HCT116 (cell line): ENCODE results near the gene SLC38A3. TPM values are rescaled to one million over a fixed set of nuclear protein-coding genes. Genes with fewer than 3 reads are reported as not detected.
A peak's percentile ranks its signal among the peaks of the same experiment; 100 is the strongest.

Source experiments
- ATAC-seq: fragments of 200-7000 bp; cut with Tn5 transposase; 2 replicates; pipeline ENCODE4 v1.9.1; 2020; ENCODE audit warnings: mild to moderate bottlenecking, moderate library complexity
- BruUV-seq: library from RNA; stranded (reverse); fragments of 400-500 nt; replicated peaks from 2 replicates; lab custom pipeline; 2021; lab: Mats Ljungman, UMichigan
- CTCF ChIA-PET: fragments of 300-600 bp; sonication (Branson Sonifier 250); formaldehyde crosslinking; loops from one replicate; lab custom pipeline; 2021; ENCODE audit warnings: antibody characterized with exemption; lab: Charles Lee
- POLR2A ChIA-PET: fragments of 300-600, 350-600 bp; sonication (Branson Sonifier 250); formaldehyde crosslinking; loops from one replicate; lab custom pipeline; 2021; ENCODE audit warnings: antibody characterized with exemption; lab: Charles Lee
- RAD21 ChIA-PET, 2 experiments: fragments of 300-600 bp; sonication (Branson Sonifier 250); formaldehyde crosslinking; loops; one replicate each; lab custom pipeline; 2023; ENCODE audit warnings: low total read pairs in 2 of 2; ENCODE audit not compliant: uncharacterized antibody in 2 of 2, unreplicated experiment in 2 of 2, low non-redundant PET in 1 of 2; lab: Charles Lee
- DNase-seq: peaks from one replicate; pipeline ENCODE4 v3.0.0-alpha.2; 2010; ENCODE audit warnings: low read depth, low spot score
- H2AFZ ChIP-seq: fragments of 200-600 bp; shearing (Covaris generic), sonication (generic); 2 replicates; pipeline ENCODE4 v1.6.1; 2017; ENCODE audit warnings: low read depth, mixed run types, mixed read lengths, antibody characterized with exemption, low read length; ENCODE audit not compliant: poor library complexity, severe bottlenecking
- H3K27ac ChIP-seq: 2 replicates; pipeline ENCODE4 v1.5.1; 2012; ENCODE audit warnings: low read depth, low read length
- H3K27me3 ChIP-seq: fragments of 200-600 bp; sonication (generic); 2 replicates; pipeline ENCODE4 v1.6.1; 2016; ENCODE audit warnings: mixed run types, low read length, mixed read lengths; ENCODE audit not compliant: insufficient read depth
- H3K36me3 ChIP-seq, 2 experiments: fragments of 200-500 bp in 1 of 2; fragments of 200-600 bp in 1 of 2; sonication (Bioruptor generic) in 1 of 2; sonication (generic) in 1 of 2; 2 replicates each; pipeline versions ENCODE4 v1.5.1 to v1.6.1; 2014 to 2016; ENCODE audit warnings: low read length in 2 of 2, inconsistent platforms in 1 of 2, mixed read lengths in 1 of 2, mixed run types in 1 of 2; ENCODE audit not compliant: insufficient read depth in 2 of 2, control insufficient read depth in 1 of 2
- H3K4me1 ChIP-seq, 2 experiments: fragments of 200-600 bp in 1 of 2; sonication (generic) in 1 of 2; 2 replicates each; pipeline versions ENCODE4 v1.5.1 to v1.6.1; 2012 to 2017; ENCODE audit warnings: low read length in 2 of 2, inconsistent platforms in 1 of 2, mild to moderate bottlenecking in 1 of 2, mixed read lengths in 1 of 2, mixed run types in 1 of 2, moderate library complexity in 1 of 2; ENCODE audit not compliant: insufficient read depth in 2 of 2, control insufficient read depth in 1 of 2
- H3K4me2 ChIP-seq: fragments of 200-600 bp; sonication (generic); 2 replicates; pipeline ENCODE4 v1.6.1; 2017; ENCODE audit warnings: mixed run types, low read length, mixed read lengths
- H3K4me3 ChIP-seq, 2 experiments: fragments of 200-600 bp in 1 of 2; sonication (generic) in 1 of 2; replicated peaks in 1 of 2; 2 replicates each; pipeline ENCODE4 v1.5.1; 2011 to 2016; ENCODE audit warnings: low read length in 2 of 2, control low read depth in 1 of 2, low read depth in 1 of 2, mild to moderate bottlenecking in 1 of 2, mixed read lengths in 1 of 2, mixed run types in 1 of 2
- H3K79me2 ChIP-seq: fragments of 200-600 bp; sonication (generic); 2 replicates; pipeline ENCODE4 v1.6.1; 2017; ENCODE audit warnings: mild to moderate bottlenecking, mixed run types, low read length, moderate library complexity, mixed read lengths; ENCODE audit not compliant: insufficient read depth
- H3K9ac ChIP-seq: fragments of 200-600 bp; sonication (generic); 2 replicates; pipeline ENCODE4 v1.6.1; 2016; ENCODE audit warnings: low read length, mixed read lengths
- H3K9me2 ChIP-seq: fragments of 200-600 bp; sonication (generic), shearing (Covaris generic); 2 replicates; pipeline ENCODE4 v1.6.1; 2017; ENCODE audit warnings: mixed run types, mild to moderate bottlenecking, moderate library complexity; ENCODE audit not compliant: insufficient read depth
- H3K9me3 ChIP-seq, 2 experiments: fragments of 200-500 bp in 1 of 2; fragments of 200-600 bp in 1 of 2; sonication (Bioruptor generic) in 1 of 2; sonication (generic) in 1 of 2; 2 replicates each; pipeline ENCODE4 v1.6.1; 2014 to 2017; ENCODE audit warnings: low read length in 2 of 2, mixed read lengths in 2 of 2, inconsistent platforms in 1 of 2, low read depth in 1 of 2, mild to moderate bottlenecking in 1 of 2, mixed run types in 1 of 2, moderate library complexity in 1 of 2; ENCODE audit not compliant: control insufficient read depth in 1 of 2, insufficient read depth in 1 of 2
- H4K20me1 ChIP-seq: fragments of 200-600 bp; sonication (generic), shearing (Covaris generic); 2 replicates; pipeline ENCODE4 v1.6.1; 2017; ENCODE audit warnings: mixed run types, mild to moderate bottlenecking, moderate library complexity; ENCODE audit not compliant: insufficient read depth
- CEBPB ChIP-seq: IDR thresholded peaks from 2 replicates; pipeline ENCODE4 v1.6.1; 2012; ENCODE audit warnings: low read depth
- EGR1 ChIP-seq: IDR thresholded peaks from 2 replicates; pipeline ENCODE4 v1.6.1; 2012; ENCODE audit warnings: low read depth
- EZH2phosphoT487 ChIP-seq: fragments of 200-600 bp; IDR thresholded peaks from 2 replicates; pipeline ENCODE4 v1.6.1; 2018; ENCODE audit warnings: antibody characterized with exemption, borderline replicate concordance
- FOSL1 ChIP-seq: IDR thresholded peaks from 2 replicates; pipeline ENCODE4 v1.6.1; 2012; ENCODE audit warnings: low read depth
- ZFX ChIP-seq: fragments of 450-650 bp; IDR thresholded peaks from 2 replicates; pipeline ENCODE4 v1.6.1; 2017
- intact Hi-C: fragments of 100-400 bp; cut with micrococcal nuclease; formaldehyde crosslinking; loops from 2 replicates; pipeline ENCODE4 v1.10.0; 2022
- total RNA-seq: library from RNA; stranded (reverse); gene quantifications from one replicate; pipeline ENCODE4 v1.2.1, GENCODE V29; 2021; ENCODE audit not compliant: unreplicated experiment
- TF ChIP-seq, protein P1 (sequence below): IDR thresholded peaks from 2 replicates; pipeline ENCODE4 v1.6.1; 2011; ENCODE audit warnings: mild to moderate bottlenecking, low read length, moderate library complexity; ENCODE audit not compliant: insufficient replicate concordance; ENCODE audit errors: extremely low read depth
- TF ChIP-seq, protein P2 (sequence below): IDR thresholded peaks from 2 replicates; pipeline ENCODE4 v1.6.1; 2012; ENCODE audit warnings: low read depth
- TF ChIP-seq, protein P3 (sequence below), 3 experiments: fragments of 200-600 bp in 1 of 3; sonication (generic) in 1 of 3; IDR thresholded peaks in 2 of 3; conservative IDR thresholded peaks in 1 of 3; 2 replicates each; pipeline ENCODE4 v1.5.1; 2012 to 2017; ENCODE audit warnings: low read depth in 2 of 3, low read length in 2 of 3, antibody characterized with exemption in 1 of 3, borderline replicate concordance in 1 of 3, control low read depth in 1 of 3, mild to moderate bottlenecking in 1 of 3, mixed read lengths in 1 of 3, mixed run types in 1 of 3, moderate library complexity in 1 of 3; ENCODE audit not compliant: insufficient read depth in 1 of 3

Gene SLC38A3
- total RNA-seq, 1 experiment from 2014 or later: 3.1 TPM

- H3K79me2 ChIP-seq: no peaks in the 10 kb centered on the region
- no peaks in the 10 kb centered on the region for H4K20me1 ChIP-seq
- peak overlapping the region; percentile 100 for H3K4me2 ChIP-seq
- H3K9ac ChIP-seq: peak overlapping the region; percentile 80
- no peaks in the 10 kb centered on the region for H3K36me3 ChIP-seq
- intact Hi-C loops: loop anchor here (1.0 kb wide), 7 partner anchors 8 to 106 kb away; no protein-coding TSS in a partner anchor
- H3K4me1 ChIP-seq: peaks cover 10 to 34% of the 10 kb centered on the region in 2 experiments
- RAD21 ChIA-PET: interaction anchor here (0.7 to 4.7 kb wide), 12 partner anchors 9 to 113 kb away, joined by 3 to 48 read pairs (median 6); partner anchors contain the start of gene SEMA3B (in 1 of the 2)
- ATAC-seq (peak; percentile 26), DNase-seq (peak; percentile 33)
- no TSS peak for BruUV-seq
- H3K4me3 ChIP-seq: peak overlapping the region; percentile 58 to 87
- H3K9me3 ChIP-seq: no peaks in the 10 kb centered on the region
- H3K27me3 ChIP-seq: no peaks in the 10 kb centered on the region
- POLR2A ChIA-PET: interaction anchor here (0.6 to 3.3 kb wide), 7 partner anchors 8 to 815 kb away, joined by 3 to 14 read pairs (median 5); partner anchors contain the start of genes GNAI2 and TCTA
- CTCF ChIA-PET: interaction anchor here (0.7 to 6.3 kb wide), 25 partner anchors 9 to 120 kb away, joined by 3 to 164 read pairs (median 5); partner anchors contain the start of genes GNAI2, GNAT1, IFRD2 and LSMEM2
- no peaks in the 10 kb centered on the region for H3K9me2 ChIP-seq
- H3K27ac ChIP-seq: peak overlapping the region; percentile 87
- TF ChIP-seq, protein P1, sequence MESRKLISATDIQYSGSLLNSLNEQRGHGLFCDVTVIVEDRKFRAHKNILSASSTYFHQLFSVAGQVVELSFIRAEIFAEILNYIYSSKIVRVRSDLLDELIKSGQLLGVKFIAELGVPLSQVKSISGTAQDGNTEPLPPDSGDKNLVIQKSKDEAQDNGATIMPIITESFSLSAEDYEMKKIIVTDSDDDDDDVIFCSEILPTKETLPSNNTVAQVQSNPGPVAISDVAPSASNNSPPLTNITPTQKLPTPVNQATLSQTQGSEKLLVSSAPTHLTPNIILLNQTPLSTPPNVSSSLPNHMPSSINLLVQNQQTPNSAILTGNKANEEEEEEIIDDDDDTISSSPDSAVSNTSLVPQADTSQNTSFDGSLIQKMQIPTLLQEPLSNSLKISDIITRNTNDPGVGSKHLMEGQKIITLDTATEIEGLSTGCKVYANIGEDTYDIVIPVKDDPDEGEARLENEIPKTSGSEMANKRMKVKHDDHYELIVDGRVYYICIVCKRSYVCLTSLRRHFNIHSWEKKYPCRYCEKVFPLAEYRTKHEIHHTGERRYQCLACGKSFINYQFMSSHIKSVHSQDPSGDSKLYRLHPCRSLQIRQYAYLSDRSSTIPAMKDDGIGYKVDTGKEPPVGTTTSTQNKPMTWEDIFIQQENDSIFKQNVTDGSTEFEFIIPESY: no peak
- TF ChIP-seq EGR1: no peak
- TF ChIP-seq, protein P2, sequence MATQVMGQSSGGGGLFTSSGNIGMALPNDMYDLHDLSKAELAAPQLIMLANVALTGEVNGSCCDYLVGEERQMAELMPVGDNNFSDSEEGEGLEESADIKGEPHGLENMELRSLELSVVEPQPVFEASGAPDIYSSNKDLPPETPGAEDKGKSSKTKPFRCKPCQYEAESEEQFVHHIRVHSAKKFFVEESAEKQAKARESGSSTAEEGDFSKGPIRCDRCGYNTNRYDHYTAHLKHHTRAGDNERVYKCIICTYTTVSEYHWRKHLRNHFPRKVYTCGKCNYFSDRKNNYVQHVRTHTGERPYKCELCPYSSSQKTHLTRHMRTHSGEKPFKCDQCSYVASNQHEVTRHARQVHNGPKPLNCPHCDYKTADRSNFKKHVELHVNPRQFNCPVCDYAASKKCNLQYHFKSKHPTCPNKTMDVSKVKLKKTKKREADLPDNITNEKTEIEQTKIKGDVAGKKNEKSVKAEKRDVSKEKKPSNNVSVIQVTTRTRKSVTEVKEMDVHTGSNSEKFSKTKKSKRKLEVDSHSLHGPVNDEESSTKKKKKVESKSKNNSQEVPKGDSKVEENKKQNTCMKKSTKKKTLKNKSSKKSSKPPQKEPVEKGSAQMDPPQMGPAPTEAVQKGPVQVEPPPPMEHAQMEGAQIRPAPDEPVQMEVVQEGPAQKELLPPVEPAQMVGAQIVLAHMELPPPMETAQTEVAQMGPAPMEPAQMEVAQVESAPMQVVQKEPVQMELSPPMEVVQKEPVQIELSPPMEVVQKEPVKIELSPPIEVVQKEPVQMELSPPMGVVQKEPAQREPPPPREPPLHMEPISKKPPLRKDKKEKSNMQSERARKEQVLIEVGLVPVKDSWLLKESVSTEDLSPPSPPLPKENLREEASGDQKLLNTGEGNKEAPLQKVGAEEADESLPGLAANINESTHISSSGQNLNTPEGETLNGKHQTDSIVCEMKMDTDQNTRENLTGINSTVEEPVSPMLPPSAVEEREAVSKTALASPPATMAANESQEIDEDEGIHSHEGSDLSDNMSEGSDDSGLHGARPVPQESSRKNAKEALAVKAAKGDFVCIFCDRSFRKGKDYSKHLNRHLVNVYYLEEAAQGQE: no peak
- no peak for TF ChIP-seq CEBPB
- TF ChIP-seq EZH2phosphoT487: no peak
- no peak for TF ChIP-seq ZFX
- TF ChIP-seq, protein P3, sequence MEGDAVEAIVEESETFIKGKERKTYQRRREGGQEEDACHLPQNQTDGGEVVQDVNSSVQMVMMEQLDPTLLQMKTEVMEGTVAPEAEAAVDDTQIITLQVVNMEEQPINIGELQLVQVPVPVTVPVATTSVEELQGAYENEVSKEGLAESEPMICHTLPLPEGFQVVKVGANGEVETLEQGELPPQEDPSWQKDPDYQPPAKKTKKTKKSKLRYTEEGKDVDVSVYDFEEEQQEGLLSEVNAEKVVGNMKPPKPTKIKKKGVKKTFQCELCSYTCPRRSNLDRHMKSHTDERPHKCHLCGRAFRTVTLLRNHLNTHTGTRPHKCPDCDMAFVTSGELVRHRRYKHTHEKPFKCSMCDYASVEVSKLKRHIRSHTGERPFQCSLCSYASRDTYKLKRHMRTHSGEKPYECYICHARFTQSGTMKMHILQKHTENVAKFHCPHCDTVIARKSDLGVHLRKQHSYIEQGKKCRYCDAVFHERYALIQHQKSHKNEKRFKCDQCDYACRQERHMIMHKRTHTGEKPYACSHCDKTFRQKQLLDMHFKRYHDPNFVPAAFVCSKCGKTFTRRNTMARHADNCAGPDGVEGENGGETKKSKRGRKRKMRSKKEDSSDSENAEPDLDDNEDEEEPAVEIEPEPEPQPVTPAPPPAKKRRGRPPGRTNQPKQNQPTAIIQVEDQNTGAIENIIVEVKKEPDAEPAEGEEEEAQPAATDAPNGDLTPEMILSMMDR (IDR thresholded peaks at IDR 0.05 in 2 of 3, conservative IDR thresholded peaks at IDR 0.05 in 1 of 3; ENCODE audit: borderline replicate concordance in 1 of 3, insufficient read depth in 1 of 3, low read depth in 2 of 3, low read length in 2 of 3): no peak
- no peak for TF ChIP-seq FOSL1
- peak overlapping the region; percentile 82 for H2AFZ ChIP-seq
Observed at GRCh38 chr3:50226888-50227389, 21.9 kb downstream of the SLC38A3 start.
